ENCODE measurements around the gene NFKBIE. TPM values are rescaled to one million over a fixed set of nuclear protein-coding genes. Genes with fewer than 3 reads are reported as not detected.

NFKBIE gene
- total and polyA plus RNA-seq, 2 of the 13 experiments (the other 11 are each of a cell fraction or from before 2014, with no cell fraction given) = 6.7 to 14.5 TPM

GRCh38 chr6:44223319-44224028 lies 41.9 kb downstream of the NFKBIE start, which contains the start of gene SLC29A1:
Gene SLC29A1, plus strand, starts transcription at chr6:44223595. Its CDS starts 3,719 bp downstream, at chr6:44227314.
- CTCF ChIA-PET (ENCODE audit: low intra/inter-chr PET ratio, low total read pairs) = interaction anchor here (1.1 to 3.2 kb wide), 2 partner anchors 11 to 71 kb away, joined by 3 to 18 read pairs; no protein-coding TSS in a partner anchor
- Histone ChIP-seq H3K27ac (ENCODE audit: extremely low read length, insufficient read depth, low read length) (peak within 1 kb of the TSS; percentile 72), H3K4me2 (ENCODE audit: low read depth, low read length) (peak within 1 kb of the TSS; percentile 99), H4K20me1 (ENCODE audit: insufficient read depth, low read length) (no peaks in the 10 kb centered on the region), H2AFZ (ENCODE audit: low read length) (no peak within 1 kb of the TSS), H3K4me1 (ENCODE audit: insufficient read depth, low read length) (peaks cover 80% of the 10 kb centered on the region), H3K79me2 (ENCODE audit: insufficient read depth, low read length) (peaks cover 17% of the 10 kb centered on the region), H3K27me3 (ENCODE audit: control insufficient read depth in 1 of 2, insufficient read depth in 2 of 2, low read length in 2 of 2) (0 out of 5 replicates have a peak, but pooled peaks cover 0 to 1% of the 10 kb centered on the region in 2 experiments), H3K4me3 (replicated peaks in 1 of 3; ENCODE audit: insufficient read depth in 1 of 3, low read depth in 2 of 3, low read length in 3 of 3) (peak within 1 kb of the TSS; percentile 54 to 76 (median 56)), H3K9ac (ENCODE audit: insufficient read depth, low read depth, low read length) (peak within 1 kb of the TSS; percentile 66), H3K36me3 (replicated peaks in 1 of 2; ENCODE audit: control insufficient read depth in 1 of 2, insufficient read depth in 2 of 2, low read length in 2 of 2) (no peaks in the 10 kb centered on the region; a peak in 2 of 5 replicates), H3K9me3 (ENCODE audit: low read length) (no peaks in the 10 kb centered on the region)
- WGBS (ENCODE audit: low lambda C conversion rate) = 0% methylated on average over 24 of the region's 73 CpGs
- POLR2A ChIA-PET = interaction anchor here (0.7 to 4.4 kb wide), 13 partner anchors 10 to 126 kb away, joined by 3 to 61 read pairs (median 6); partner anchors contain the start of genes HSP90AB1 and SLC35B2
- ATAC-seq = peak; percentile 69
- in situ Hi-C loops (cut with HindIII; ENCODE audit: extremely low pct_ligation_motif_present, low pct_unique_long_range_greater_than_20kb) (loop anchor here (5.0 kb wide), 1 partner anchor 51 kb away; no protein-coding TSS in a partner anchor), intact Hi-C loops (cut with micrococcal nuclease; ENCODE audit: unreplicated experiment) (no loop called here)
- peak; percentile 74 for DNase-seq (ENCODE audit: low spot score)
- no peak for FAIRE-seq
- BruUV-seq (replicated peaks) = no TSS peak
- peak; percentile 90 for TF ChIP-seq AKAP8 (CRISPR knock-in tag; IDR thresholded peaks at IDR 0.05)
- TF ChIP-seq ZNF121 (CRISPR knock-in tag; IDR thresholded peaks at IDR 0.05) = 0 out of 2 replicates have a peak, but pooled peaks have one; percentile 42
- no peak for TF ChIP-seq ZNF382 (CRISPR knock-in tag; IDR thresholded peaks at IDR 0.05; ENCODE audit: borderline replicate concordance)
- peak; percentile 89 for TF ChIP-seq ARID4A (CRISPR knock-in tag; IDR thresholded peaks at IDR 0.05; ENCODE audit: borderline replicate concordance)
- TF ChIP-seq MAX (IDR thresholded peaks at IDR 0.05) = peak; percentile 96
- TF ChIP-seq PRDM10 (CRISPR knock-in tag; IDR thresholded peaks at IDR 0.05; ENCODE audit: low read depth) = no peak
- peak; percentile 70 to 85; a peak in 3 of 4 replicates for TF ChIP-seq HMGXB4 (CRISPR knock-in tag; IDR thresholded peaks at IDR 0.05; ENCODE audit: borderline replicate concordance in 1 of 2, low read depth in 1 of 2)
- 0 out of 2 replicates have a peak, but pooled peaks have one; percentile 55 for TF ChIP-seq RNF2 (conservative IDR thresholded peaks at IDR 0.05; ENCODE audit: low read depth)
- no peak for TF ChIP-seq XRCC5 (optimal IDR thresholded peaks at IDR 0.05; ENCODE audit: low read length)

All from HepG2 (cell line).